ENCODE results near the gene SAFB2. TPM values are rescaled to one million over a fixed set of nuclear protein-coding genes. Genes with fewer than 3 reads are reported as not detected.

Gene SAFB2
- total RNA-seq, 1 donor from 2014 or later = 43.7 TPM

DNA sequence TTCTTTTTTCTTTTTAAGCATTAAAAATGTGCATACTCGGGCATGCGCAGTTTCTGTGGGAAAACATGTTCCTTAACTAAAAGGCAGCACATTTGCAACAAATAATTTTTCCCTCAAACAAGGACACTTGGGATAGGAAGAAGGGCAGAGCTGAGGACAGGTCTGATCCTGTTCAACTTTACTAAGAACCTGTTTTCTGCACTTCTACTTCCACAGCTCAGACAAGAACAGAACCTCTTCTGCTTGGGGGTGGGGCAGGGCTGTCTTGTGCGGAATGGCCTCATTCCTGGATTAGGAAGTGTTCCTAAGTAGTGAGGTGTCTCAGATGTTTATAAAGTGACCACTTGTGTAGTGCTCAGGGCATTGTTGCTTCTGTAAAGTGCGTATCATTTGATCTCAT, 18.6 kb upstream of the SAFB2 start:
- ATAC-seq (no peak), DNase-seq (ENCODE audit: missing footprints) (no peak)
- intact Hi-C loops (cut with DNase I) = no loop called here

DNA sequence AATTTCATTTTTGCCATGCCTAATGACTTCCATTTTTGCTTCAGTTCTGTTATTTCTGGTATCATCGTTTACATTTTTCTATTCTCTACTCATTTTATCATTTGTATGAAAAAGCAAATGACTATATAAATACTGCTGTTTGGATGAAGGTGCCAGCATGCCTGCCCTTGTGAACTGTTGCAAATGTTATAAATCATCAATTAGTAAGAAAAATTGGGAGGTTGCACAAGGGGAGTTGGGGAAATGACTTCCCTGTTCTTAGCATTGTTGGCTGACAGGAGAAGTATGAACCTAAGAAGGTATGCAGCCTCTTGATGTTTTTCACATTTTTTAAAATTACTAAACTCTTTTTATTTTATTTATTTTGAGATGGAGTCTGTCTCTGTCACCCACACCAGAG, 15.4 kb upstream of the SAFB2 start:
- intact Hi-C loops (cut with DNase I) = no loop called here
- DNase-seq (ENCODE audit: missing footprints) (no peak), ATAC-seq (no peak)

DNA sequence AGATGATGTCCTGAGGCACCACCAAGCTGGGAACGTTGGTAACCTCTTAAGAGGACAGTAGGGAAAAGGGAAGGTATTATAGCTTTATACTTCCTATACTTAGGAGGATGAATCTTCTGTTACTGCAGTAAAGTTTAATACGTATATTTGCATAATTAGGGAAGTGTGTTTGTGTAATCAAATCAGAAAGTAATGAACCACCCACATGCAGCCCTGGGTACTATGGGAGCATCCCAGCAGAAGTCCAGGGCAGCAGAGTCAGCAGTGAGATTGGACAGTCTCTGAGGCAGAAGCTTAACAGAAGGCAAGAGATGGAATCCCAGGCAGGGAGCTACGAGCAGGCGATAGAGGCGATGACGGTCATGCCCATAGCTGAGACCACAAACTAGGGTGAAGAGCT, 12.9 kb upstream of the SAFB2 start:
- intact Hi-C loops (cut with DNase I) = no loop called here
- no peak for DNase-seq (ENCODE audit: missing footprints)
- no peak for ATAC-seq

DNA sequence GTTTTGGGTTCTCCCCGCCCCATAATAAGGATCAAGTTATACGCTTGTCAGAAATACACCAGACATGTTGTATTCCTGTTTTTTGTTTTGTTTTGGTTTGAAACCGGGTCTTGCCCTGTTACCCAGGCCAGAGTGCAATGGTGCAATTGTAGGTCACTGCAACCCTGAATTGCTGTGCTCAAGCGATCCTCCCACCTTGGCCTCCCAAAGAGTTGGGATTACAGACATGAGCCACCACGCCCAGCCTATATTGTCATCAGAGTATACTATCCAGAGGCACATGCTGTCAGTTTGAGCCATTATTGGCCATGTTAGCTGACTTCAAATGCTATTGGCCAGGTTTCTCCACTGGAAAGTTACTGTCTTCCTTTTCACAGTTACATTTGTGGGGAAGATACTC, 10.1 kb upstream of the SAFB2 start:
- intact Hi-C loops (cut with DNase I) = no loop called here
- DNase-seq (ENCODE audit: missing footprints) = no peak
- no peak for ATAC-seq

DNA sequence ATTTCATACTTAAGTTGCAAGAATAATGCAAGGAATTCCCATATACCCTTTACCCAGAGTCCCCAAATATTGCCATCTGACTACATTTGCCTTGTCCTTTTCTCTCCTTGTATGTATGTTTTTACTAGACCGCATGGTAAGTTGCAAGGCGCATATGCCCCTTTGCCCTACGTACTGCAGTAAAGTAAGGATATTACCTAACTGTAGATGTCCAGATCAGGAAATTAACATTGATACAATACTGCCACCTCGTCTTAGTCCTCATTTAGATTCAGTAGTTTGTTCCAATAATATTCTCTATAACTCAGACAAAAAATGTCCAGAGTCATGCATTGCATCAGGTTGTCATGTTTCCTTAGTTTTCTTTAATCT, 9.7 kb upstream of the SAFB2 start:
- DNase-seq (ENCODE audit: missing footprints) (no peak), ATAC-seq (no peak)
- intact Hi-C loops (cut with DNase I) = no loop called here

DNA sequence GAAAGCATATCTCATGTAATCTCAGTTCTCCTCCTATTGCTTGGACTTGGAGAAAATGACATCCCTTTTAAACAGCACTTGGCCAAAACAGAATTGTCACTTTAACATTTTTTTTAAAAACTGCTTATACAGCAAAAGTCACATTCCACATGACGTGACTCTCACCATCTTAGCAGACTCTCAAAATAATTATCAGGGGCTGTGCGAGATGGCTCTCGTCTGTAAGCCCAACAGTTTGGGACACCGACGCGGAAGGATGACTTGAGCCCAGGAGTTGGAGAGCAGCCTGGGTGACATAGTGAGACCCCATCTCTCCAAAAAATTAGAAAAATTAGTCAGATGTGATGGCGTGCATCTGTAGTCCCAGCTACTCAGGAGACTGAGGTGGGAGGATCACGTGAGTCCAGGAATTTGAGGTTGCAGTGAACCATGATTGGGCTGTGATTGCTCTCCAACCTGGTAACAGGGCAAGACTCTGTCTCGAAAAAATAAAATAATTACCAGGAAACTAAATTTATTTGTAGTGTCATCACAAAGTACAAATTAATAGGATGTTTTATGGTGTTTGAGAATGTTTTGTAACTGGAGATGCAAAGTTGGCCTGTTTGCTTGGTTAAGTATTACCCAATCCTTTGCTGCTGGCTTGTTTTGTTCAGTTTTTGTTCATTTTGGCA, 9.1 kb upstream of the SAFB2 start:
- peak; percentile 20 for ATAC-seq
- intact Hi-C loops (cut with DNase I) = no loop called here
- DNase-seq (ENCODE audit: missing footprints) = no peak

DNA sequence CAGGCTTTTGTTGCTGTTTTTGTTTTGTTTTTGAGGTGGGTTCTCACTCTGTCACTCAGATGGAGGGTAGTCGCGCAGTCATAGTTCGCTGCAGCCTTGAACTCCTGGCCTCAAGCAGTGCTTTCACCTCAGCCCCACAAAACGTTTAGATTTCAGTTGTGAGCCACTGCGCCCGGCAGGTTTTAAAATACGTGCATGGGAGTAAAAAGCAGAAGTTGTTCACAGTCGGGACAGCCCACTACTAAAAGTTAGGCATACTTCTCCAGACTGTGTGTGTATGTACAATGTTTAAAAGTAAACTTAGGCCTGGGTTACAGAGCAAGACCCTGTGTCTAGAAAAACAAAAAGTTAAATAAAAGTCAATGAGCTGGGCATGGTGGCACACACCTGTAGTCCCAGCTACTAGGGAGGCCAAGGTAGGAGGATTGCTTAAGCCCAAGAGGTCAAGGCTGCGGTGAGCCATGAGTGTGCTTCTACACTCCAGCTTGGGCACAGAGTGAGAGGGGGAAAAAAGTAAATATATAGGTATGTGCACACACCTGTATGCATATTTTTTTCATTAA, 6.4 kb upstream of the SAFB2 start:
- DNase-seq (ENCODE audit: missing footprints) = no peak
- intact Hi-C loops (cut with DNase I) = no loop called here
- ATAC-seq = no peak

DNA sequence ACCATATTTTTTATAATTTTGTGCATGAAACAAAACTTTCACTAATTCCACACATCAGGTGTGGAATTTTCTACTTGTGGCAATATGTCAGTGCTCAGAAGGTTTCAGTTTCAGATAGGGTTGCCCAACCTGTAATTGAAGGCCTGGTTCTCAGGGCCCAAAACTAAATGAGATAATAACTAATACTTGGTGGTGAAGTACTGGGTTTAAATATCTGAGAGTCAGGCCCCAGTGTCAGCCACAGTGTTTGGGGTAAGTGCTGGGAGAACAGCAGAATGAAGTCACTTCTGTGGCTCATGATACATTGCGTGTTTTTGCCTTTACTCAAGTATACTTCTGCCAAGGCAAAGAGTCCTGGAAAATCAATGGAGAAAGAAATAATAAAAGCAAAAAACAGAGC, 5.9 kb upstream of the SAFB2 start:
- intact Hi-C loops (cut with DNase I) = no loop called here
- ATAC-seq = no peak
- no peak for DNase-seq (ENCODE audit: missing footprints)

DNA sequence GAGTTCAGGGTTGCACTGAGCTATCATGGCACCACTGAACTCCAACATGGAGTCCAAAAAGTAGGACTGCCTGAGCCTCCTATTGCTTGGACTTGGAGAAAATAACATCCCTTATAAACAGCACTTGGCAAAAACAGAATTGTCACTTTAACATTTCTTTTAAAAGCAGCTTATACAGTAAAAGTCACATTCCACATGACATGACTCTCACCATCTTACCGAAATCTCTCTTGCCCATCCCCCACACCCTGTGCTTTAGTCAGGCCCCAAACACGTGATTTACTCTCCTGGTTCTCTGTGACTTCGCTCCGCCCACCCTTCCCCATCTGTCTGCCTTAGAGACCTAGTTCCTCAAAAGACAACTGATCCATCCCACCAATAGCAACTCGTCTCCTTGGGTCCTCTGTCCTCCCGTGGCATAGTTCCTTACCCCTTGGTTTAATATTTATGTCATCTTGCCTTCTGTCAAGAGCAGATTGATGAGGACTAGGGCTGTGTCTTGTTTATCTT, 4.9 kb upstream of the SAFB2 start:
- ATAC-seq = no peak
- intact Hi-C loops (cut with DNase I) = no loop called here
- peak; percentile 84 for DNase-seq (ENCODE audit: missing footprints)

DNA sequence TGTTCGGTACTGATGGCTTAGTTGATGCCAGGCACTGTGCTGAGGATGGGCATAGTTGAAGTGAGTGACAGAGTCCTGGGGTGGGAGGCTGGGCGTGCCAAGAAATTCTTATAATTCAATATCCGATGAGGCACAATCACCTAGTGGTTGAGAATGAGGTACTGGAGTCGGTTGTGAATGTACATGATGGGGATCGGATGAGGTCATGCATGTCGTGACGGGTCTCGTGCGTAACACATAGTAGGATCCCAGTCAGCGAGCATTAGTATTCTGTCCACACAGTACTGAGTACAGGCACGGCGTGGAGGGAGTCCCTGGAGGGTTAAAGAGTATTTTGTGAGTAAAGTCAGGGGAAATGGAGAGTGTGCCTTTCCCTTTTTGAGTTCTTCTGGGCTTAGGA, 3.1 kb upstream of the SAFB2 start:
- intact Hi-C loops (cut with DNase I) = no loop called here
- no peak for ATAC-seq
- no peak for DNase-seq (ENCODE audit: missing footprints)

DNA sequence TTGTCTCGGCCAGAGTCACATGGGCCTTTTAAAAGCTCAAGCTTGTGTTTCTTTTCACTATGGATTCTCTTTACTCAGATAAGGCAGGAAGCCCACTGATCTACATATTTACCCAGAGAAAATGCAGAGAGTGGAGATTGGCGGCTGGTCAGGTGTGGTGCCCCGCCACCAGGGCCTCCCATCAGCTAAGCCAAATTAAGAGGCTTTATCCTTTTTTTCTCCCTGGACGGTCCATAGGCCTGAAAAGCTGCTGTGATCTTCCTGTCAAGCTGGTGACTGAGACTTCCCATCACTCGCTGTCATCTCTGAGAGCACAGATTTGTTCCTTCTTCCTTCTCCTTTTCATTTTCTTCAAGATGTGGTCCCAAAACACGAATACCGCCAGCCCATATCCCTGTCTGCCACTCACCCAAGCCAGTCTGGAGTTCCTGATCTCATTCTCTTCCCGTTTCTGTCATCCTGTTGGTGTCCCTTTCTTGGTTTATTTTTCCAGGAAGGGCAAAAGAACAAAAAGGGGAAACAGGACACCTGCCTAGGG, 2.2 kb upstream of the SAFB2 start:
- ATAC-seq (no peak), DNase-seq (ENCODE audit: missing footprints) (no peak)
- intact Hi-C loops (cut with DNase I) = no loop called here

DNA sequence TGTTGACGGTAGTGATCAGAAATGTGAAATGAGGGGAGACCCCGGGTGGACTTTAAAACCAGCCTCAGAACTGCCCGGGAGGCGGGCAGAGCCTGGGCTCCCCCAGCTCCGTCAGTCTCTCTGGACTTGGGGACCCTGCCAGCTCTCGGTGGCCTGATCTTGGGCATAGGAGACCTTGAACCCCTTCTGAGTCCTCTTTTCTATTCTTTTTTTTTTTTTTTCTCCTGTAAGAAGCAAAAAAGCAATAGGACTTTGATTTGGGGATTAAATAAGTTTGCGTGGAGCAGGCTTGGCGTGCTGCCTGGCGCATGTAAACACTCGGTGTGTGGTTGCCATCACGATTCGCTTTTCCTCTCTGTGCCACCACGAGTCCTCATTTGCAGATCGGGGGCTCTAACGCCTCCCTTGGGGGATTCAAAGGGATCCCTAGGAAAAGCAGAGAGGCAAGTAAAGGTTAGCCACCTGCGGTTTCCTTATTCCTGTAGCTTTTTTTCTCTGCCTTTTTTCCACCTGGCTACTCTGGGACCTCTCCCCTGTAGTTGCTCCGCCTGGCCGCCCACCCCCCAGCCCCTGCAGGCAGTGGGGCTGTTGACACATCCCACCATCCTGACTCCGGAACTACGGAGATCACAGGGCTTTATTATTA, 1.6 kb upstream of the SAFB2 start:
- intact Hi-C loops (cut with DNase I) = no loop called here

DNA sequence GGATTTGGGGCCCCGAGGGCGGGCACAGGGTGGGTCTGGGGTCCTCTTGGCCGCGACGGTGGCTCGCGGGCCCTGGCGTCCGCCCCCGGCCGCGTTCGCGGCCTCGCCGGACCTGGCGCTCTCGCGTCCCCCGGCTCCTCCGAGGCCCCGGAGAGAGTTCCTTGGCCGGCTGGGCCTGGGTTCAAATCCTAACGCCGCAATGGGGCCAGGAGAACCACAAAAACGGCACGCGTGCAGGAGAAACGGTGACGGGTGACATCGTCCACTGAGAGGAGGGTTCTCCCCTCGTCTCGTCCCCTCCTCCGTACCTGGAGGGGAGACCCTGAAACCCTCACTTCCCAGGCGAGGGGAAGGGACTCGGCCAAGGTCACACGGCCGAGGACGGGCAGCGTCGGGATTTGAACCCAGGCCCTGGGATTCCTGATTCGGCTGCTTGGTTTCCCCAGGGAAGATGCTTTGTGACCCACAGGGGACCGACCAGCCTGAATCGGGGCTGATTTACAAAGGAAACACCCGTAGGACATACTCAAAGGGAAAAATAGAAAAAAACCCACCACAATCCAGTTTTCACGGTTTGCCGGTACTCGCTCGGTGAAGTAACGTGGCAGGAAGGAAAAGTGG, 931 bp upstream of the SAFB2 start:
- ATAC-seq (no peak), DNase-seq (ENCODE audit: missing footprints) (no peak)
- intact Hi-C loops (cut with DNase I) = loop anchor here (2.0 kb wide), 1 partner anchor 57 kb away; the partner anchor contains the start of genes HSD11B1L and MICOS13

More for the DNA sequence above, 1.6 kb upstream of the SAFB2 start:
- no peak for ATAC-seq
- no peak for DNase-seq (ENCODE audit: missing footprints)

DNA sequence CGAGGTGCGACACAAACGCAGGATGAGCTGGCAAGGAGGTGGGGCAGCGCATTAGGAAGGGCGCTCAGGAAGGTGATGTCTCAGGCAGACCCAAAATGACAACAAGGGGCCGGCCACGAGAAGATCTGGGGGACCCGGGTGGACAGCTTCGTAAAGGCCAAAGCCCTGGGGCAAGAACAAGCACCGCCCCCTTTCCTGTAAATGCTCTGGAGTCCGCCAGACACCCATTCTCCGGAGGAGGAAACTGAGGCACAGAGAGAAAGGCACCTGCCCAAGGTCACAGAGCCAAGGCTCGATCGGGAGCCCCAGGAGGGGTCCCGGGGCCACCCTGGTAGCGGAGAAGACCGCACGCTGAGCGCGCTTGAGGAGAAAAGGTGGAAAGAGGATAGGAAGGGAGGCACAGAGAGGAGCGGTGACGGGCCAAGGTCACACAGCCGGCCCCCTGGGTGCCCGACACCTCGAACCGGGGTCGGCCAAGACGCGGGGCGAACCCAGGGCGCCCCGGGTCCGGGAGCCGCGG, 571 bp downstream of the SAFB2 start:
- ATAC-seq (no peak), DNase-seq (ENCODE audit: missing footprints) (no peak)
- intact Hi-C loops (cut with DNase I) = loop anchor here (2.0 kb wide), 1 partner anchor 59 kb away; the partner anchor contains the start of genes HSD11B1L and MICOS13

DNA sequence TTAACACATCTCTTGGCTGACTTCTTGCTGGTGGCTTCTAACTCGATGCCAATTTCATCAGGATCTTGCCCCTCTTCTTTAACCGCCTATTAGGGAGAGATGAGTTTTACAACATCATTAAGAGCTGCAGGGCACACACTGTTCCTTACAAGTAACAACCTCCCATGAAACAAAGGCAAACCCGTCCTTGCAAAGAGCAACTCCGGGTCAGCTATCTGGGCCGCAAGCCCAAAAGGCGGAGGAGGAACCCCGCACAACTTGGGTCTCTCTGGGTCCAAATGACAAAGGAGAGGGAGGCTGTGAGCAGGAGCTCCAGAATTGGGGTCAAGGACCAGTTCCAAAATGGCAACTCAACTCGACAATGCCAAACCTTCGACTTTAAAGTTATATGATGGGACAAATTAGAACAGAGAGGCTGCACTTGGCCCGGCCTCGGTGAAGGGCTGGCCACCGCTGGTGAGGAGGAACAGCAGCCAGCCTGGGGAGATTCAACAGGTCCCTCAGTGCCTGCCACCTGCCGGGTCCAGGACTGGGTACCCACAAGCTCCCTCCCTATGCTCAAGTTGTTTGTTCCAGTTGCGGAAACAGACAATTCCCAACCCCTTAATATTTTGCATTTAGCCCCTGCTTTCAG, 1.1 kb downstream of the SAFB2 start:
- intact Hi-C loops (cut with DNase I) = no loop called here
- no peak for ATAC-seq

DNA sequence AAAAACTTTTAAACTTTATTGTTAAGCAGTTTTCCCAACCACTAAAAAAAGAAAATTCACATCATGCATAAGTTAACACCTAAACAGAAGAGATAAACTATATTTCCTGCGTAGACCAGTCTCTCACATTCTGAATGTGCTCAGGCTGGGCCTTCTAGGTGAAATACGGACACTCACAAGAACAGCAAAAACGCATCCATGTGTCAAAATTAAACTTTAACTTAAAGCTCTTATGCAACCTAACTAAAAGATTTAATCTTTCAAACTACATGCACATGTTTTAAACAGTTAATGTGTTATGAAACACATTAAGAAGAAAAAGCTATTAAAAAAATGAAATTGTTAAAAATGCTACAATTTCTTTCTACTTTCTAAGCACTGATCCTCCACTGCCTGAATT, 2.6 kb downstream of the SAFB2 start:
- ATAC-seq = no peak
- intact Hi-C loops (cut with DNase I) = no loop called here
- DNase-seq (ENCODE audit: missing footprints) = no peak

More for the DNA sequence above, 1.1 kb downstream of the SAFB2 start:
- no peak for DNase-seq (ENCODE audit: missing footprints)

DNA sequence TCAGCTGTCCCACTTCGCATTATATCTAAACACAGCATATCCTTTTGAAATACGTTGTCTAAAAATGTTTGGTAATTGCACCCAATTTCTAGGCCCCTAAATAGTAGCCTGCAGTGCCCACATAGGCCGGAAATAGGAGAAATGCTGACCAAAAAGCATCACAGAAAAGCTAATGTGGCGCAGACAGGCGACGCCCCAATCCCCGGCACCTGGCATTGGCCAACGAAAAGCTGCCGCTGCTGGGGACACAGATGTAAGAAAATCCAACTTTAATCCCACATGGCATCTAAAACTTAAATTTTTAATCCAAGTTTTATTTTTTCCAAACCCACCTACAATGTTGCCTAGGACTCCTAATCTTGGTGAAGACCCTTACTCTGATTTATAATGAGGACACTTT, 4.0 kb downstream of the SAFB2 start:
- ATAC-seq = no peak

DNA sequence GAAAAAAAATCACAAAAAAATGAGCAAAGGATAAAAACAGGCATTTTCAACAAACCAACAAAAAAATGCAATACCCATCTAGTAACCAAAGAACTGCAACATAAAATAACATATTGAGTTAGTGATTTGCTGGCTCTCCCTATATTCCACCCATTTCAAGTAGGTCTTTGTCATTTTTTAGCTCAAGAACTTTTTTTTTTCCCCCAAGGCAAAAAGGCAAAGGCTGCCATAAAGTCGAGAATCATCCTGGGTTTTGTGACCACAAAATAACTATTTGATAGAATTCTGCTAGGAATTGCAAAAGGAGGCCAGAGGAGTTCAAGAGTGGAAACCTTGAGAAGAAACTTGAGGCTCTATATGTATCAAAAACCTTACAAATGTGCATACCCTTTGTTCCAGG, 5.5 kb downstream of the SAFB2 start:
- no peak for ATAC-seq
- DNase-seq (ENCODE audit: missing footprints) = no peak
- intact Hi-C loops (cut with DNase I) = no loop called here

More for the DNA sequence above, 4.0 kb downstream of the SAFB2 start:
- intact Hi-C loops (cut with DNase I) = no loop called here
- no peak for DNase-seq (ENCODE audit: missing footprints)

DNA sequence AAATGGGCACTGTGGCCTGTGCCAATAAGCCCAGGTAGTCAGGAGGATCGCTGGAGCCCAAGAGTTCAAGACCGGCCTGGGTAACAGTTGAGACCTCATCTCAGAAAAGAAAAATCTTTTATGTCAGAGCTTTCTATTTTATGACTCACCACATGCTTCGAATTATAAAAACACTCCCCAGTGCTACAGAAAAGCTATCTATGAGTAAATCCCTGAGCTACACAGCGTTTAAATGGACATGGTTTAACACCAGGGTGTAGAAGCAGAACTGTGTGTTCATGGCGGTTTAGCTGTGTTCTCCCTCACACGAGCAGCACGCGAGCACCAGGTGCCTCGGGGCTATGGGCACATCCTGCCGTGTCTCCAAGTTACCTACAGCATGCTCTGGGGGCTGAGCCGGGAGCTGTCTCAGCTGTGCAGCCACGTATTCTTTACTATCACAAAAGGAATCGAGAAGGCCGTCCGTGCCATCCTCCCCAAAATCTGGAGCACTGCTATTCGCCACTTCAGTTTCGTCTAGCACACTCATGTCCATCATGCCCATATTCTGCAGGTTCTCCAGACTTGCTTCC, 6.7 kb downstream of the SAFB2 start:
- DNase-seq (ENCODE audit: missing footprints) = no peak
- intact Hi-C loops (cut with DNase I) = no loop called here
- ATAC-seq = no peak
